NCI-H1436 treated with DMSO at 0.1 percent for 48 hours (cell line): ENCODE measurements around the gene ZSWIM6.

Experiments used
- DNase-seq: peaks from one replicate; lab custom pipeline; 2025; lab: John Stamatoyannopoulos, UW

Gene ZSWIM6

GRCh38 chr5:61538722-61539501 lies 206.9 kb downstream of the ZSWIM6 start:
- no peak for DNase-seq

- DNase-seq: no peak
Measured at GRCh38 chr5:61549530-61549929, 217.5 kb downstream of the ZSWIM6 start.

- no peak for DNase-seq
Measured at GRCh38 chr5:61551637-61552313, 219.7 kb downstream of the ZSWIM6 start.

- DNase-seq: no peak
Measured at GRCh38 chr5:61559146-61559545, 227.1 kb downstream of the ZSWIM6 start.

GRCh38 chr5:61559722-61560121 lies 227.7 kb downstream of the ZSWIM6 start:
- no peak for DNase-seq

GRCh38 chr5:61563401-61563800 lies 231.3 kb downstream of the ZSWIM6 start:
- DNase-seq: no peak

- DNase-seq: no peak
Measured at GRCh38 chr5:61567337-61567736, 235.3 kb downstream of the ZSWIM6 start.

- DNase-seq: no peak
Measured at GRCh38 chr5:61569353-61569752, 237.3 kb downstream of the ZSWIM6 start.

- no peak for DNase-seq
Measured at GRCh38 chr5:61570767-61571166, 238.7 kb downstream of the ZSWIM6 start.

GRCh38 chr5:61572959-61573358 lies 240.9 kb downstream of the ZSWIM6 start:
- DNase-seq: no peak

- no peak for DNase-seq
Measured at GRCh38 chr5:61575103-61575502, 243.0 kb downstream of the ZSWIM6 start.

GRCh38 chr5:61575581-61575980 lies 243.5 kb downstream of the ZSWIM6 start:
- DNase-seq: no peak

GRCh38 chr5:61576556-61576955 lies 244.5 kb downstream of the ZSWIM6 start:
- DNase-seq: no peak

- DNase-seq: no peak
Measured at GRCh38 chr5:61578858-61579503, 246.9 kb downstream of the ZSWIM6 start.

- no peak for DNase-seq
Measured at GRCh38 chr5:61582205-61582820, 250.3 kb downstream of the ZSWIM6 start.

GRCh38 chr5:61582887-61583286 lies 250.8 kb downstream of the ZSWIM6 start:
- DNase-seq: no peak

- DNase-seq: no peak
Measured at GRCh38 chr5:61586096-61587084, 254.3 kb downstream of the ZSWIM6 start.

GRCh38 chr5:61587125-61587524 lies 255.1 kb downstream of the ZSWIM6 start:
- no peak for DNase-seq

- DNase-seq: no peak
Measured at GRCh38 chr5:61588216-61588615, 256.2 kb downstream of the ZSWIM6 start.

- DNase-seq: no peak
Measured at GRCh38 chr5:61589946-61590345, 257.9 kb downstream of the ZSWIM6 start.

- DNase-seq: no peak
Measured at GRCh38 chr5:61590473-61590872, 258.4 kb downstream of the ZSWIM6 start.
